ENCODE measurements around the gene DLGAP3. TPM values are rescaled to one million over a fixed set of nuclear protein-coding genes. Genes with fewer than 3 reads are reported as not detected.

Gene DLGAP3
- total RNA-seq, 1 donor from 2014 or later: not detected

DNA sequence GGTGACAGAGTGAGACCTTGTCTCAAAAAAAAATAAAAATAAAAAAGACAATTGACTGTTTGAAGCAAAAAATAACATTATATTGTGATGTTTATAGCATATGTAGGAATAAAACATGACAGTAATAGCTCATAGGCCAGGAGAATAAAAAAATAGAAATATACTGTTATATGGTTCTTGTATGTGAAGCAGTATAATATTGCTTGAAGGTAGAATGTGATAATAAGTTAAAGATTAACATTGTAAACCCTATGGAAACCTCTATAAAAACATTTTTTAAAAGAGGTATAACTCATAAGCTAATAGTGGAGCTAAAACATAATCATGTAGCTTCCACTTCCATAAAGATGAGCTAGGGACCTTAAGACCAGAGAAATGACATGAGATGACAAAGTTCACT lies 113.1 kb downstream of the DLGAP3 start:
- Histone ChIP-seq H3K9me3 (ENCODE audit: control insufficient read depth in 3 of 3, low read length in 3 of 3) (no peaks in the 10 kb centered on the region), H3K36me3 (ENCODE audit: control insufficient read depth in 3 of 3, insufficient read depth in 3 of 3, low read length in 3 of 3) (no peaks in the 10 kb centered on the region), H3K9ac (ENCODE audit: low read depth in 1 of 3, low read length in 3 of 3) (no peak overlapping the region), H3K4me1 (ENCODE audit: control insufficient read depth in 3 of 3, insufficient read depth in 3 of 3, low read length in 3 of 3) (no peaks in the 10 kb centered on the region), H3K27me3 (ENCODE audit: control insufficient read depth in 3 of 3, insufficient read depth in 3 of 3, low read length in 3 of 3) (no peaks in the 10 kb centered on the region), H3K27ac (ENCODE audit: low read depth, low read length) (no peak overlapping the region), H3K4me3 (ENCODE audit: low read length in 3 of 3) (no peak overlapping the region)

Other genes starting within 250 kb of the DLGAP3 start
- not detected for gene GJB5, start 174.6 kb downstream of the DLGAP3 start, total RNA-seq
- gene GJB4, start 169.9 kb downstream of the DLGAP3 start, total RNA-seq: not detected
- gene GJB3, start 148.4 kb downstream of the DLGAP3 start, total RNA-seq: not detected
- 21.4 TPM for gene GJA4, start 136.7 kb downstream of the DLGAP3 start, total RNA-seq
- gene SMIM12, start 69.9 kb downstream of the DLGAP3 start, total RNA-seq: 8.9 TPM
- 23.0 TPM for gene TMEM35B, start 55.7 kb upstream of the DLGAP3 start, total RNA-seq
- 15.1 TPM for gene ZMYM6, start 102.3 kb upstream of the DLGAP3 start, total RNA-seq
- gene ZMYM1, start 149.7 kb upstream of the DLGAP3 start, total RNA-seq: 11.5 TPM

Data from skeletal muscle tissue (tissue), 4 donors.